GM18867 (cell line): Measurements from ENCODE around the gene LAMP2.
A peak's percentile ranks its signal among the peaks of the same experiment; 100 is the strongest.

Source experiments
- ATAC-seq: cut with Tn5 transposase; IDR thresholded peaks from one replicate; pipeline ENCODE4 v1.9.1; 2021; ENCODE audit warnings: mild to moderate bottlenecking, moderate library complexity; ENCODE audit not compliant: unreplicated experiment

LAMP2 gene

GRCh38 chrX:120457766-120458180 lies 11.3 kb downstream of the LAMP2 start:
- peak; percentile 95 for ATAC-seq

GRCh38 chrX:120456973-120457372 lies 12.1 kb downstream of the LAMP2 start:
- no peak for ATAC-seq

- no peak for ATAC-seq
These were observed 15.1 kb downstream of the LAMP2 start for GRCh38 chrX:120453985-120454384.

GRCh38 chrX:120452131-120452530 lies 17.0 kb downstream of the LAMP2 start:
- ATAC-seq = peak; percentile 41

GRCh38 chrX:120450163-120450562 lies 18.9 kb downstream of the LAMP2 start:
- ATAC-seq = no peak

GRCh38 chrX:120446498-120446897 lies 22.6 kb downstream of the LAMP2 start:
- no peak for ATAC-seq

GRCh38 chrX:120439921-120440320 lies 29.2 kb downstream of the LAMP2 start:
- no peak for ATAC-seq

GRCh38 chrX:120429776-120430540 lies 39.1 kb downstream of the LAMP2 start:
- peak; percentile 51 for ATAC-seq

- ATAC-seq = no peak
These were observed 40.8 kb downstream of the LAMP2 start for GRCh38 chrX:120428309-120428708.

GRCh38 chrX:120426599-120426998 lies 42.5 kb downstream of the LAMP2 start:
- ATAC-seq = no peak

- ATAC-seq = peak; percentile 71
These were observed 49.6 kb downstream of the LAMP2 start for GRCh38 chrX:120419463-120419862.

GRCh38 chrX:120408168-120408567 lies 60.9 kb downstream of the LAMP2 start:
- no peak for ATAC-seq

GRCh38 chrX:120406638-120407037 lies 62.5 kb downstream of the LAMP2 start:
- no peak for ATAC-seq

GRCh38 chrX:120402369-120402768 lies 66.7 kb downstream of the LAMP2 start:
- ATAC-seq = no peak

GRCh38 chrX:120401301-120401700 lies 67.8 kb downstream of the LAMP2 start:
- no peak for ATAC-seq

GRCh38 chrX:120380699-120381098 lies 88.4 kb downstream of the LAMP2 start:
- peak; percentile 86 for ATAC-seq

- ATAC-seq = no peak
These were observed 89.0 kb downstream of the LAMP2 start for GRCh38 chrX:120379937-120380681.

- ATAC-seq = no peak
These were observed 90.5 kb downstream of the LAMP2 start for GRCh38 chrX:120378570-120378969.
